Trophoblast cell (in vitro differentiated cells and primary cell): ENCODE results near the gene KSR1.

ENCODE experiments used
- DNase-seq, 2 donors: peaks; one replicate each; pipeline ENCODE4 v3.0.0-alpha.2; 2016
- H2AFZ ChIP-seq: 2 replicates; pipeline ENCODE4 v1.6.1; 2013; ENCODE audit warnings: low read length, moderate library complexity, mild to moderate bottlenecking; ENCODE audit not compliant: insufficient read depth, poor library complexity
- H2AK5ac ChIP-seq: 2 replicates; pipeline ENCODE4 v1.6.1; 2013; ENCODE audit warnings: mild to moderate bottlenecking, low read length
- H2BK120ac ChIP-seq: 2 replicates; pipeline ENCODE4 v1.6.1; 2013; ENCODE audit warnings: low read length, mild to moderate bottlenecking, moderate library complexity; ENCODE audit not compliant: insufficient read depth, poor library complexity
- H2BK12ac ChIP-seq: 2 replicates; pipeline ENCODE4 v1.6.1; 2013; ENCODE audit warnings: mild to moderate bottlenecking, low read length, moderate library complexity
- H2BK5ac ChIP-seq: 2 replicates; pipeline ENCODE4 v1.6.1; 2013; ENCODE audit warnings: low read length, low read depth, moderate library complexity, mild to moderate bottlenecking; ENCODE audit not compliant: poor library complexity
- H3K14ac ChIP-seq: 2 replicates; pipeline ENCODE4 v1.6.1; 2013; ENCODE audit warnings: mild to moderate bottlenecking, low read length
- H3K18ac ChIP-seq: 2 replicates; pipeline ENCODE4 v1.6.1; 2013; ENCODE audit warnings: mild to moderate bottlenecking, low read length
- H3K23ac ChIP-seq: 2 replicates; pipeline ENCODE4 v1.6.1; 2013; ENCODE audit warnings: low read length
- H3K27ac ChIP-seq: 2 replicates; pipeline ENCODE4 v1.5.1; 2013; ENCODE audit warnings: low read depth, mild to moderate bottlenecking, inconsistent platforms, low read length, moderate library complexity
- H3K27me3 ChIP-seq: 2 replicates; pipeline ENCODE4 v1.6.1; 2013; ENCODE audit warnings: inconsistent platforms, mild to moderate bottlenecking, low read length, moderate library complexity; ENCODE audit not compliant: insufficient read depth
- H3K36me3 ChIP-seq, 2 experiments: 1 replicate in 1 of 2; 2 replicates in 1 of 2; pipeline ENCODE4 v1.6.1; 2013; ENCODE audit warnings: low read length in 2 of 2, mild to moderate bottlenecking in 2 of 2, moderate library complexity in 1 of 2; ENCODE audit not compliant: insufficient read depth in 2 of 2, control insufficient read depth in 1 of 2
- H3K4ac ChIP-seq: 2 replicates; pipeline ENCODE4 v1.6.1; 2013; ENCODE audit warnings: low read depth, mild to moderate bottlenecking, low read length, moderate library complexity
- H3K4me1 ChIP-seq, 2 experiments: 1 replicate in 1 of 2; 2 replicates in 1 of 2; pipeline ENCODE4 v1.6.1; 2013; ENCODE audit warnings: low read length in 2 of 2, mild to moderate bottlenecking in 2 of 2, moderate library complexity in 1 of 2; ENCODE audit not compliant: insufficient read depth in 2 of 2, control insufficient read depth in 1 of 2
- H3K4me2 ChIP-seq: 2 replicates; pipeline ENCODE4 v1.6.1; 2013; ENCODE audit warnings: inconsistent platforms, mild to moderate bottlenecking, low read length, moderate library complexity
- H3K4me3 ChIP-seq: 2 replicates; pipeline ENCODE4 v1.5.1; 2013; ENCODE audit warnings: mild to moderate bottlenecking, low read depth, low read length, inconsistent platforms
- H3K79me1 ChIP-seq: one replicate; pipeline ENCODE4 v1.6.1; 2013; ENCODE audit warnings: low read length
- H3K79me2 ChIP-seq: 2 replicates; pipeline ENCODE4 v1.6.1; 2013; ENCODE audit warnings: low read length, mild to moderate bottlenecking; ENCODE audit not compliant: control insufficient read depth, insufficient read depth, poor library complexity
- H3K9ac ChIP-seq: 2 replicates; pipeline ENCODE4 v1.6.1; 2013; ENCODE audit warnings: mild to moderate bottlenecking, low read length
- H3K9me3 ChIP-seq: 2 replicates; pipeline ENCODE4 v1.6.1; 2013; ENCODE audit warnings: low read depth, mild to moderate bottlenecking, control low read depth, inconsistent platforms, low read length; ENCODE audit not compliant: insufficient read depth
- H4K12ac ChIP-seq: 2 replicates; pipeline ENCODE4 v1.6.1; 2013; ENCODE audit warnings: low read depth, mild to moderate bottlenecking, low read length, moderate library complexity
- H4K8ac ChIP-seq: 2 replicates; pipeline ENCODE4 v1.6.1; 2013; ENCODE audit warnings: low read depth, mild to moderate bottlenecking, low read length, moderate library complexity
- H4K91ac ChIP-seq: one replicate; pipeline ENCODE4 v1.6.1; 2013; ENCODE audit warnings: low read depth, mild to moderate bottlenecking, low read length, moderate library complexity
- WGBS: extraction: QIAGEN DNeasy Blood & Tissue Kit; methylation state at CpG from one replicate; pipeline ENCODE4 v1.1.7; 2013; ENCODE audit warnings: missing lambda C conversion rate; ENCODE audit not compliant: insufficient read length, insufficient coverage; ENCODE audit errors: extremely low coverage; 5-methylcytosine and 5-hydroxymethylcytosine counted together

Gene KSR1

DNA sequence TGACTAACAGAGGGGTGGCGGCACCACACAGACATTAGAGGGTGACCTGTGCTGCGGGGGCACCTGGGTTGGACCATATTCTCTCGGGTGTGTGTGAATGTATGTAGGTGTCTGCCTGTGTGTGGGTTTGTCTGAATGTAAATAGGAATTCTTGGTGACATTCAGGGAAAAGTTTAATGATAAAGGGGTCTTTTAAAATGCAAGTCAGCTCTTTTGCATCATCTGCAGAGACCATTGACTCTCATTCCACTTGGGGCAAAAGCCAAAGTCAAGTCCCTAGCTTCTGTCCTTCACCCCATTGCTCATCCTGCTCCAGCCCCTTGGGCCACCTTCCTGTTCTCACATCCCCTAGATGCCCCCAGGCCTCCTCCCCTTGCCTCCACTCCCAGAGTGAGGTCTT lies 23.6 kb downstream of the KSR1 start:
- no peaks in the 10 kb centered on the region for H3K9me3 ChIP-seq
- no peaks in the 10 kb centered on the region for H3K79me1 ChIP-seq
- peaks cover 2% of the 10 kb centered on the region for H3K79me2 ChIP-seq
- no peak overlapping the region for H3K18ac ChIP-seq
- no peak overlapping the region for H2BK12ac ChIP-seq
- no peak overlapping the region for H3K23ac ChIP-seq
- no peak overlapping the region for H3K14ac ChIP-seq
- H3K4me3 ChIP-seq: no peak overlapping the region
- H3K4me1 ChIP-seq: peaks cover 7 to 12% of the 10 kb centered on the region in 2 experiments
- H3K27me3 ChIP-seq: no peaks in the 10 kb centered on the region
- no peak overlapping the region for H3K4ac ChIP-seq
- no peak for DNase-seq
- H3K36me3 ChIP-seq: no peaks in the 10 kb centered on the region
- H3K27ac ChIP-seq: no peak overlapping the region
- H2BK120ac ChIP-seq: no peak overlapping the region
- no peak overlapping the region for H3K9ac ChIP-seq
- H3K4me2 ChIP-seq: no peak overlapping the region
- H2AK5ac ChIP-seq: no peak overlapping the region
- no peak overlapping the region for H4K8ac ChIP-seq
- H2BK5ac ChIP-seq: no peak overlapping the region
- H2AFZ ChIP-seq: no peak overlapping the region
- H4K91ac ChIP-seq: no peak overlapping the region
- no CpG with 5 or more reads among the region's 3 CpGs for WGBS
- no peak overlapping the region for H4K12ac ChIP-seq

DNA sequence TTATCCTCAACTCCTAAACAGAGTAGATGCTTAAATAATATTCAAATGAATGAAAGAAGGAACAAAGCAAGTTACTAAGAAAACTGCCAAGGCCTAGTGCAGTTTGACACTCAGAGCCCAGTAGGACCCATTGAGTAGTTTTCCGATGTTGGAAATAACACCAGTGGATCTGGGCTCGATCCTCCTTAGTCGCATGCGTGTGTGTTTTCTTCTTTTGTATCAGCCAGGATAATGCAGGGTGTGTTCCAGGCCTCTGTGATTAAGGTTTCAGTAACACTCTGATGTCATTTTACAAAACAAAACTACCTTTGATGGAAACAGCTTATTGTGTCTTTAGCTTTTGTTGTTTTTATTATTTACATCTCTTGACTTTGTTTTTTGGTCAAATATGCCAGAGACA lies 24.5 kb downstream of the KSR1 start:
- H3K4me3 ChIP-seq: no peak overlapping the region
- no peak overlapping the region for H3K4ac ChIP-seq
- H3K27ac ChIP-seq: no peak overlapping the region
- H3K9me3 ChIP-seq: no peaks in the 10 kb centered on the region
- H2AK5ac ChIP-seq: no peak overlapping the region
- no peaks in the 10 kb centered on the region for H3K79me2 ChIP-seq
- H4K12ac ChIP-seq: no peak overlapping the region
- no peak overlapping the region for H3K14ac ChIP-seq
- no peak overlapping the region for H2BK120ac ChIP-seq
- no peaks in the 10 kb centered on the region for H3K27me3 ChIP-seq
- H4K8ac ChIP-seq: no peak overlapping the region
- no peak overlapping the region for H4K91ac ChIP-seq
- no peaks in the 10 kb centered on the region for H3K79me1 ChIP-seq
- H3K18ac ChIP-seq: no peak overlapping the region
- H3K23ac ChIP-seq: no peak overlapping the region
- peaks cover 7 to 12% of the 10 kb centered on the region in 2 experiments for H3K4me1 ChIP-seq
- H2BK12ac ChIP-seq: no peak overlapping the region
- DNase-seq: no peak
- H3K9ac ChIP-seq: no peak overlapping the region
- no peak overlapping the region for H2BK5ac ChIP-seq
- H2AFZ ChIP-seq: no peak overlapping the region
- H3K36me3 ChIP-seq: no peaks in the 10 kb centered on the region
- H3K4me2 ChIP-seq: no peak overlapping the region
- WGBS: no CpG with 5 or more reads among the region's 4 CpGs

DNA sequence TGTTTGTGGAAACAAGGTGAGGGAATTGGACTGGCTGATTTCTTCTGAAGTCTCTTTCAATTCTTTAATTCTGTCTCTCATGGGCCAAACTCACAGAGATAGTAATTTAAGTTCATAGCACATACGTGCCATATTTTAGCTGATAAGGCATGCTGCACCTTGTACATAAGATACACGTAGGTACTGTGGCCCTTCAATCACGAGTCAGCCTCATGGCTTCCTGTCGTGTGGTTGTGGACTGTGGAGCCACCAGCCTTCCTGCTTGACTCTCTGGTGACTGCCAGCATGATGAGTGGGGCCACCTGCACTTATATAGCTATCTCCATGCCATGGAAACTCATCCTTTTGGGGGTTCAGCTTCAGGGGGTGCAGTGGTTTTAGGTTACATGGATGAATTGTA lies 25.1 kb downstream of the KSR1 start:
- Histone ChIP-seq H3K23ac (no peak overlapping the region), H3K9ac (no peak overlapping the region), H3K36me3 (no peaks in the 10 kb centered on the region), H3K79me2 (no peaks in the 10 kb centered on the region), H3K4me1 (peaks cover 6 to 10% of the 10 kb centered on the region in 2 experiments), H2BK5ac (no peak overlapping the region), H3K27ac (no peak overlapping the region), H3K9me3 (no peaks in the 10 kb centered on the region), H3K79me1 (no peaks in the 10 kb centered on the region), H3K4me2 (no peak overlapping the region), H3K14ac (no peak overlapping the region), H3K27me3 (no peaks in the 10 kb centered on the region), H2BK12ac (no peak overlapping the region), H2AFZ (no peak overlapping the region), H3K4ac (no peak overlapping the region), H4K12ac (no peak overlapping the region), H3K18ac (no peak overlapping the region), H2AK5ac (no peak overlapping the region), H4K91ac (no peak overlapping the region), H3K4me3 (no peak overlapping the region), H4K8ac (no peak overlapping the region), H2BK120ac (no peak overlapping the region)
- WGBS: no CpG with 5 or more reads among the region's 4 CpGs
- DNase-seq: peak in 1 of 2 donors; percentile 58

DNA sequence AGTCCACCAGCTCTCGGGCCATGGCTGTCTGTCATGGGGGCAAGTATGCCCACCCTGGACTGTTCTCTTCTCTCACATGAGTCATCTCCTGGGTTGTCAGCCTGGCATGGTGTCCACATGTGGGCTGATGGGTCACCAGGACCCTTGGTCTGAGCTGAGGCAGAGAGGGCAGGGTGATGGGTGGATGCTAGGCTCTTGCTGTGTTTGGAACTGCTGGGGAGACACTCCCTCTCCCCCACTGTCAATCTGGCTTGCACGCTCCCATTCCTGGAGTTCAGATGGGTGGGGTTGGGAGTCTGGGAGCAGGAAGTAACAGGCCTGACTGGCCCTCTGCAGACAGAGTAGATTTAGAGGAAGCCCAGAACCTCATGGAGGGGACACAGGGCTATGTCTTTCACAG lies 28.9 kb downstream of the KSR1 start:
- no peak overlapping the region for H2AK5ac ChIP-seq
- no peak overlapping the region for H4K91ac ChIP-seq
- H4K12ac ChIP-seq: no peak overlapping the region
- H3K9ac ChIP-seq: no peak overlapping the region
- H3K4me2 ChIP-seq: no peak overlapping the region
- H2BK5ac ChIP-seq: no peak overlapping the region
- no peak overlapping the region for H4K8ac ChIP-seq
- H3K4me1 ChIP-seq: peaks cover 4% of the 10 kb centered on the region in 2 experiments
- no peak overlapping the region for H3K4me3 ChIP-seq
- H3K18ac ChIP-seq: no peak overlapping the region
- no peak overlapping the region for H3K14ac ChIP-seq
- no peak for DNase-seq
- H3K23ac ChIP-seq: no peak overlapping the region
- no peaks in the 10 kb centered on the region for H3K9me3 ChIP-seq
- H3K79me1 ChIP-seq: no peaks in the 10 kb centered on the region
- H2BK12ac ChIP-seq: no peak overlapping the region
- H3K27me3 ChIP-seq: no peaks in the 10 kb centered on the region
- H3K27ac ChIP-seq: no peak overlapping the region
- WGBS: no CpG with 5 or more reads among the region's 2 CpGs
- no peak overlapping the region for H3K4ac ChIP-seq
- H3K36me3 ChIP-seq: peaks cover 0 to 4% of the 10 kb centered on the region in 2 experiments
- H2BK120ac ChIP-seq: no peak overlapping the region
- no peak overlapping the region for H2AFZ ChIP-seq
- H3K79me2 ChIP-seq: no peaks in the 10 kb centered on the region
